CD8-positive, alpha-beta memory T cell (primary cell): ENCODE data around the gene EIF2D. TPM values are rescaled to one million over a fixed set of nuclear protein-coding genes. Genes with fewer than 3 reads are reported as not detected.
A peak's percentile ranks its signal among the peaks of the same experiment; 100 is the strongest.

Experiments
- CTCF ChIA-PET: fragments of 350-600 bp; sonication (Branson Sonifier 250); formaldehyde crosslinking; loops from one replicate; lab custom pipeline; 2021; ENCODE audit warnings: antibody characterized with exemption; lab: Charles Lee
- POLR2A ChIA-PET: fragments of 350-600 bp; sonication (Branson Sonifier 250); formaldehyde crosslinking; loops from one replicate; lab custom pipeline; 2021; ENCODE audit warnings: antibody characterized with exemption; lab: Charles Lee
- DNase-seq, 5 donors: peaks; one replicate each; pipeline versions ENCODE4 v3.0.0 to v3.0.0-alpha.2; 2020 to 2022; ENCODE audit warnings: mixed read lengths in 1 of 5
- H3K27ac ChIP-seq: one replicate; pipeline ENCODE4 v1.7.0; 2013; ENCODE audit warnings: low read depth, mild to moderate bottlenecking, low read length, moderate library complexity
- H3K27me3 ChIP-seq: 2 replicates; pipeline ENCODE4 v1.7.0; 2013; ENCODE audit warnings: low read length, mild to moderate bottlenecking; ENCODE audit not compliant: insufficient read depth, poor library complexity, severe bottlenecking
- H3K36me3 ChIP-seq: 2 replicates; pipeline ENCODE4 v1.7.0; 2013; ENCODE audit warnings: mild to moderate bottlenecking, low read length, moderate library complexity; ENCODE audit not compliant: insufficient read depth
- H3K4me1 ChIP-seq: 2 replicates; pipeline ENCODE4 v1.7.0; 2013; ENCODE audit warnings: mild to moderate bottlenecking, low read length, moderate library complexity; ENCODE audit not compliant: insufficient read depth
- H3K4me3 ChIP-seq: 2 replicates; pipeline ENCODE4 v1.7.0; 2013; ENCODE audit warnings: mild to moderate bottlenecking, low read length
- H3K9me3 ChIP-seq: 2 replicates; pipeline ENCODE4 v1.7.0; 2013; ENCODE audit warnings: mild to moderate bottlenecking, low read length
- H3K27ac Mint-ChIP-seq, 8 donors: one replicate each; pipeline ENCODE4 v1.8.0; 2020 to 2021; ENCODE audit warnings: mixed read lengths in 8 of 8, mild to moderate bottlenecking in 6 of 8, inconsistent platforms in 3 of 8, moderate library complexity in 3 of 8
- H3K27me3 Mint-ChIP-seq, 2 donors: one replicate each; pipeline ENCODE4 v1.8.0; 2020 to 2021; ENCODE audit warnings: mixed read lengths in 2 of 2, mild to moderate bottlenecking in 1 of 2, moderate library complexity in 1 of 2
- H3K36me3 Mint-ChIP-seq, 3 donors: one replicate each; pipeline ENCODE4 v1.8.0; 2020 to 2021; ENCODE audit warnings: mixed read lengths in 3 of 3, inconsistent platforms in 1 of 3, mild to moderate bottlenecking in 1 of 3
- H3K4me1 Mint-ChIP-seq, 3 donors: one replicate each; pipeline ENCODE4 v1.8.0; 2020 to 2021; ENCODE audit warnings: mixed read lengths in 3 of 3, inconsistent platforms in 1 of 3, mild to moderate bottlenecking in 1 of 3
- H3K4me3 Mint-ChIP-seq, 7 donors: one replicate each; pipeline ENCODE4 v1.8.0; 2020 to 2021; ENCODE audit warnings: mixed read lengths in 7 of 7, mild to moderate bottlenecking in 6 of 7, moderate library complexity in 4 of 7, inconsistent platforms in 2 of 7
- H3K9me3 Mint-ChIP-seq, 5 donors: one replicate each; pipeline ENCODE4 v1.8.0; 2020 to 2022; ENCODE audit warnings: mixed read lengths in 5 of 5, mild to moderate bottlenecking in 3 of 5, moderate library complexity in 2 of 5, inconsistent platforms in 1 of 5
- polyA plus RNA-seq: library from polyadenylated mRNA; unstranded; fragments of 300-500 nt; fragmentation: Illumina TruSeq; gene quantifications from one replicate; pipeline ENCODE4 v1.2.3, GENCODE V29; 2021
- total RNA-seq, 2 experiments: library from RNA; stranded (reverse); gene quantifications; one replicate each; pipeline ENCODE4 v1.2.3, GENCODE V29; 2021

Gene EIF2D
- total and polyA plus RNA-seq, 3 experiments from 2014 or later, result 35.3 to 88.7 (median 82.7) TPM

GRCh38 chr1:206544562-206545257 is 67.6 kb downstream of the EIF2D start:
- H3K27me3 Mint-ChIP-seq, result peaks cover 0 to 3% of the 10 kb centered on the region in 2 donors
- peaks cover 8% of the 10 kb centered on the region for H3K4me1 ChIP-seq
- H3K4me1 Mint-ChIP-seq, result peaks cover 10 to 16% (median 15%) of the 10 kb centered on the region in 3 donors
- peak overlapping the region in 5 of 8 donors; percentile 36 to 70 (median 44) for H3K27ac Mint-ChIP-seq
- no peak overlapping the region for H3K27ac ChIP-seq
- H3K4me3 ChIP-seq, result no peak overlapping the region
- DNase-seq, result peak; percentile 67 to 87 (median 75)
- H3K27me3 ChIP-seq, result no peaks in the 10 kb centered on the region
- H3K36me3 ChIP-seq, result no peaks in the 10 kb centered on the region
- no peaks in the 10 kb centered on the region for H3K9me3 ChIP-seq
- no peaks in the 10 kb centered on the region for H3K36me3 Mint-ChIP-seq
- CTCF ChIA-PET, result interaction anchor here (0.5 to 10.1 kb wide), 36 partner anchors 7 to 232 kb away, joined by 3 to 305 read pairs (median 5); partner anchors contain the start of genes DYRK3, EIF2D, IKBKE and RASSF5
- H3K9me3 Mint-ChIP-seq, result no peaks in the 10 kb centered on the region
- POLR2A ChIA-PET, result interaction anchor here (0.6 to 2.3 kb wide), 7 partner anchors 12 to 508 kb away, joined by 4 to 9 read pairs (median 7); partner anchors contain the start of gene PFKFB2
- no peak overlapping the region for H3K4me3 Mint-ChIP-seq

Other genes starting within 250 kb of the EIF2D start
- 10 to 100 TPM; 17.1 to 18.4 TPM for gene IKBKE, start 142.0 kb downstream of the EIF2D start, total RNA-seq
- gene IKBKE, start 142.0 kb downstream of the EIF2D start, polyA plus RNA-seq, result 46.6 TPM
- 100 to 1,000 TPM; 163 to 165 TPM for gene RASSF5, start 104.9 kb downstream of the EIF2D start, total RNA-seq
- 329 TPM for gene RASSF5, start 104.9 kb downstream of the EIF2D start, polyA plus RNA-seq
- gene DYRK3, start 23.1 kb upstream of the EIF2D start, total RNA-seq, result 10 to 100 TPM; 11.0 to 11.7 TPM
- not detected for gene DYRK3, start 23.1 kb upstream of the EIF2D start, polyA plus RNA-seq
- 10 to 100 TPM; 78.4 to 79.1 TPM for gene MAPKAPK2, start 72.4 kb upstream of the EIF2D start, total RNA-seq
- 5.0 TPM for gene MAPKAPK2, start 72.4 kb upstream of the EIF2D start, polyA plus RNA-seq
- gene IL19, start 158.3 kb upstream of the EIF2D start, total RNA-seq, result not detected
- not detected for gene IL19, start 158.3 kb upstream of the EIF2D start, polyA plus RNA-seq
- 1 to 10 TPM; 7.6 TPM for gene IL10, start 160.0 kb upstream of the EIF2D start, total RNA-seq
- gene IL10, start 160.0 kb upstream of the EIF2D start, polyA plus RNA-seq, result 0.33 TPM